H1 (cell line): ENCODE measurements around the gene CCDC91.
"Not testable (repeated sequence)": the region's sequence is repeated elsewhere in the genome, so short reads cannot be mapped to it uniquely, and the experiment has no call there.

ENCODE experiments used
- CEBPB ChIP-seq: IDR thresholded peaks from 2 replicates; pipeline ENCODE4 v1.6.1; 2012; ENCODE audit warnings: low read depth, low read length
- CTCF ChIP-seq, 3 experiments: IDR thresholded peaks; 1 replicate in 2 of 3; 2 replicates in 1 of 3; pipeline versions ENCODE4 v1.5.1 to v1.6.1; 2011; ENCODE audit warnings: low read length in 3 of 3, mild to moderate bottlenecking in 3 of 3, inconsistent platforms in 2 of 3, low read depth in 1 of 3, moderate library complexity in 1 of 3; ENCODE audit not compliant: insufficient read depth in 1 of 3; ENCODE audit errors: control extremely low read depth in 1 of 3
- EP300 ChIP-seq, 2 experiments: IDR thresholded peaks; 1 replicate in 1 of 2; 2 replicates in 1 of 2; pipeline ENCODE4 v1.6.1; 2011 to 2012; ENCODE audit warnings: low read depth in 2 of 2, low read length in 2 of 2, mild to moderate bottlenecking in 2 of 2, borderline replicate concordance in 1 of 2, inconsistent platforms in 1 of 2, moderate library complexity in 1 of 2
- JUND ChIP-seq: IDR thresholded peaks from 2 replicates; pipeline ENCODE4 v1.6.1; 2011; ENCODE audit warnings: mild to moderate bottlenecking, improper control_type of control experiment, low read length
- POLR2A ChIP-seq, 2 experiments: IDR thresholded peaks; 1 replicate in 1 of 2; 2 replicates in 1 of 2; pipeline ENCODE4 v1.6.1; 2011; ENCODE audit warnings: low read depth in 2 of 2, low read length in 2 of 2, mild to moderate bottlenecking in 2 of 2; ENCODE audit errors: control extremely low read depth in 1 of 2
- RFX5 ChIP-seq: IDR thresholded peaks from 2 replicates; pipeline ENCODE4 v1.6.1; 2011; ENCODE audit warnings: low read depth, low read length, improper control_type of control experiment, borderline replicate concordance

GRCh38 chr12:28479097-28479496 is 288.8 kb downstream of the CCDC91 start:
- TF ChIP-seq CTCF (IDR thresholded peaks at IDR 0.05; ENCODE audit: control extremely low read depth in 1 of 3, insufficient read depth in 1 of 3, low read depth in 1 of 3, low read length in 3 of 3); CEBPB; POLR2A (IDR thresholded peaks at IDR 0.05; ENCODE audit: control extremely low read depth in 1 of 2, low read depth in 2 of 2, low read length in 2 of 2); JUND; EP300 (IDR thresholded peaks at IDR 0.05; ENCODE audit: borderline replicate concordance in 1 of 2, low read depth in 2 of 2, low read length in 2 of 2); RFX5: not testable (repeated sequence)
